SK-N-SH (cell line): ENCODE data around the gene MS4A15. TPM values are rescaled to one million over a fixed set of nuclear protein-coding genes. Genes with fewer than 3 reads are reported as not detected.
A peak's percentile ranks its signal among the peaks of the same experiment; 100 is the strongest.

ENCODE experiments used
- CTCF ChIA-PET: fragments of 300-600, 350-600 bp; formaldehyde crosslinking; extraction: SDS; loops from one replicate; lab custom pipeline; 2021; lab: Yijun Ruan, JAX
- POLR2A ChIA-PET: fragments of 350-600 bp; sonication (Branson Sonifier 250); formaldehyde crosslinking; extraction: SDS; loops from one replicate; lab custom pipeline; 2020; ENCODE audit warnings: antibody characterized with exemption, inconsistent platforms; lab: Yijun Ruan, JAX
- DNase-seq: peaks from one replicate; pipeline ENCODE4 v3.0.0; 2012
- H2AFZ ChIP-seq: fragments of 200-600 bp; sonication (generic); 2 replicates; pipeline ENCODE4 v1.8.1; 2016; ENCODE audit warnings: antibody characterized with exemption, mild to moderate bottlenecking, low read depth
- H3F3A ChIP-seq: fragments of 200-600 bp; sonication (generic); replicated peaks from 2 replicates; pipeline ENCODE3; 2016; ENCODE audit warnings: antibody characterized with exemption, mild to moderate bottlenecking; ENCODE audit not compliant: insufficient read depth
- H3K27ac ChIP-seq, 2 experiments: fragments of 200-500 bp in 1 of 2; fragments of 200-600 bp in 1 of 2; sonication (Bioruptor generic) in 1 of 2; sonication (generic), shearing (Covaris generic) in 1 of 2; 2 replicates each; pipeline versions ENCODE4 v1.5.1 to v1.6.1; 2014 to 2016; ENCODE audit warnings: low read depth in 2 of 2, inconsistent platforms in 1 of 2, low read length in 1 of 2, mild to moderate bottlenecking in 1 of 2, mixed read lengths in 1 of 2
- H3K27me3 ChIP-seq: fragments of 200-600 bp; sonication (generic), shearing (Covaris generic); 2 replicates; pipeline ENCODE4 v1.6.1; 2016; ENCODE audit warnings: mixed run types; ENCODE audit not compliant: insufficient read depth
- H3K36me3 ChIP-seq, 2 experiments: fragments of 200-500 bp in 1 of 2; fragments of 200-600 bp in 1 of 2; sonication (Bioruptor generic) in 1 of 2; sonication (generic) in 1 of 2; replicated peaks in 1 of 2; 2 replicates each; pipeline versions ENCODE3 to v1.5.1; 2014 to 2016; ENCODE audit warnings: low read length in 1 of 2, mild to moderate bottlenecking in 1 of 2; ENCODE audit not compliant: insufficient read depth in 2 of 2, control insufficient read depth in 1 of 2
- H3K4me1 ChIP-seq, 2 experiments: fragments of 200-500 bp in 1 of 2; fragments of 200-600 bp in 1 of 2; sonication (Bioruptor generic) in 1 of 2; sonication (generic), shearing (Covaris generic) in 1 of 2; 2 replicates each; pipeline versions ENCODE4 v1.5.1 to v1.6.1; 2014 to 2016; ENCODE audit warnings: low read depth in 1 of 2, low read length in 1 of 2, mixed run types in 1 of 2; ENCODE audit not compliant: insufficient read depth in 2 of 2, control insufficient read depth in 1 of 2
- H3K4me2 ChIP-seq: fragments of 200-600 bp; sonication (generic), shearing (Covaris generic); 2 replicates; pipeline ENCODE4 v1.6.1; 2017; ENCODE audit warnings: mixed run types
- H3K4me3 ChIP-seq, 2 experiments: fragments of 200-500 bp in 1 of 2; fragments of 200-600 bp in 1 of 2; sonication (Bioruptor generic) in 1 of 2; sonication (generic), shearing (Covaris generic) in 1 of 2; 2 replicates each; pipeline versions ENCODE4 v1.5.1 to v1.8.1; 2014 to 2016; ENCODE audit warnings: low read depth in 2 of 2, inconsistent platforms in 1 of 2, low read length in 1 of 2, mild to moderate bottlenecking in 1 of 2, mixed read lengths in 1 of 2, moderate library complexity in 1 of 2
- H3K79me2 ChIP-seq: fragments of 200-600 bp; sonication (generic); 2 replicates; pipeline ENCODE4 v1.8.1; 2017; ENCODE audit warnings: mild to moderate bottlenecking; ENCODE audit not compliant: insufficient read depth
- H3K9ac ChIP-seq: fragments of 200-600 bp; sonication (generic); 2 replicates; pipeline ENCODE4 v1.6.1; 2017; ENCODE audit warnings: mixed run types
- H3K9me2 ChIP-seq: fragments of 200-600 bp; sonication (generic); 2 replicates; pipeline ENCODE4 v1.6.1; 2017; ENCODE audit warnings: mixed run types
- H3K9me3 ChIP-seq: fragments of 200-600 bp; sonication (generic); 2 replicates; pipeline ENCODE4 v1.6.1; 2017; ENCODE audit warnings: mixed run types, mild to moderate bottlenecking, moderate library complexity
- H4K20me1 ChIP-seq: fragments of 200-600 bp; sonication (generic); 2 replicates; pipeline ENCODE4 v1.6.1; 2017; ENCODE audit warnings: mild to moderate bottlenecking, mixed run types; ENCODE audit not compliant: insufficient read depth
- MXI1 ChIP-seq: IDR thresholded peaks from 2 replicates; pipeline ENCODE4 v1.6.1; 2012; ENCODE audit warnings: mild to moderate bottlenecking, low read depth, low read length, improper control_type of control experiment
- NRF1 ChIP-seq: IDR thresholded peaks from 2 replicates; pipeline ENCODE4 v1.6.1; 2012; ENCODE audit warnings: low read depth, mild to moderate bottlenecking, low read length
- RAD21 ChIP-seq: IDR thresholded peaks from 2 replicates; pipeline ENCODE4 v1.6.1; 2012; ENCODE audit warnings: mild to moderate bottlenecking, low read length
- RXRA ChIP-seq: IDR thresholded peaks from 2 replicates; pipeline ENCODE4 v1.4.0; 2012; ENCODE audit warnings: low read depth, mild to moderate bottlenecking, borderline replicate concordance
- SMC3 ChIP-seq: IDR thresholded peaks from 2 replicates; pipeline ENCODE4 v1.6.1; 2012; ENCODE audit warnings: low read depth, low read length, improper control_type of control experiment
- WGBS: methylation state at CpG from one replicate; pipeline ENCODE4 v1.1.6; 2017; ENCODE audit warnings: low lambda C conversion rate; 5-methylcytosine and 5-hydroxymethylcytosine counted together
- polyA plus RNA-seq, 3 experiments: library from polyadenylated mRNA; depleted of rRNA; stranded (reverse); fragments of >200 nt; gene quantifications; 2 replicates each; pipeline ENCODE4 v1.2.3, GENCODE V29; 2012
- TF ChIP-seq, protein P1 (sequence below): fragments of 200-600 bp; sonication (generic); IDR thresholded peaks from 2 replicates; pipeline ENCODE4 v1.6.1; 2017; ENCODE audit warnings: antibody characterized with exemption, mild to moderate bottlenecking, moderate library complexity
- TF ChIP-seq, protein P2 (sequence below): fragments of 150-350 bp; IDR thresholded peaks from 2 replicates; pipeline ENCODE4 v1.6.1; 2017; ENCODE audit warnings: antibody characterized with exemption, low read length, low read depth, borderline replicate concordance

The MS4A15 gene
- not detected in 2 replicates for polyA plus RNA-seq (2012; rRNA removed)
- polyA plus RNA-seq (2012; cell fraction: cytosol; rRNA removed) = not detected in 2 replicates
- 0.04 TPM in 1 of 2 replicates, not detected in the other for polyA plus RNA-seq (2012; cell fraction: nucleus; rRNA removed)

DNA sequence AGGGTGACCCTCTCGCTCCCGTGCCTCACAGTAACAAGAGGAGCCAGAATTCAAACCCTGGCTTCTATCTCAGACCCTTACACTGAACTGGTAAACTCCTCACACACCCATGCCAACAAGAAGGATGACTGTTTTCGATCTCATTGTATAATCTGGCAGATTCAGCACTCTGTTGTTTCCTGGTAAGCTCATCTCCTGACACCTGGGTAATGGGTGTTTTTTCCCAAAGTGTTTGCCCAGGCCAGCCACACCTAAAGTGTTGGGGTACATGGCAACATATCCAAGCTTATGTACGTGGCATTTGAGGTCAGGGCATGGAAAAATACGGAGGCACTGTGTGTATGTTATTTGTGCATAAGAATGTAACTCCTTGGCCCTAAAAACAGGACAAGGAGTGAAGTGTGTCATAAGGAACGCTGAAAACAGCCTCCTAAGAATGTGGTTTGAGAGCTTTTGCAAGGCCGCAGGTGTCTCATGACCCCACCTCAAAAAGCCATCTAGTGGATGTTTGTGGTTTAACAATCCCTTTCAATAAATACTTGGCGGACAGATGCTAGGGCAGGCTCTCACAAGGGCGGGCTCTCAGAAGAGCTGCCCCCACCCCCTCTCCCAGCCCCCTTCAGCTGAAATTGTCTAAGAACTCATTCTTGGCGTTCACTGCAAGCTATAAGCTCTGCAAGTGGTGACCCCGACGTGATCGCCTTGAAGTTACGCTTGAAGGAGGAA, at the start of gene MS4A15:
TSS of gene MS4A15 (plus strand) at position 561 of the 726 bp plus-strand sequence. CDS start 6,867 bp downstream, outside the sequence.
- Histone ChIP-seq H3K9me3 (no peaks in the 10 kb centered on the region), H3K9me2 (no peaks in the 10 kb centered on the region), H3K36me3 (no peaks in the 10 kb centered on the region), H3K4me3 (no peak within 1 kb of the TSS), H3K4me1 (no peaks in the 10 kb centered on the region), H3K27ac (no peak within 1 kb of the TSS), H3K79me2 (no peaks in the 10 kb centered on the region), H2AFZ (no peak within 1 kb of the TSS), H3F3A (no peaks in the 10 kb centered on the region), H4K20me1 (no peaks in the 10 kb centered on the region), H3K9ac (no peak within 1 kb of the TSS), H3K4me2 (no peak within 1 kb of the TSS), H3K27me3 (peaks cover 75% of the 10 kb centered on the region)
- WGBS = 39% methylated on average over 14 of the region's 14 CpGs
- peak; percentile 57 for DNase-seq
- CTCF ChIA-PET = interaction anchor here (0.5 to 1.6 kb wide), 8 partner anchors 8 to 60 kb away, joined by 3 to 5 read pairs (median 4); no protein-coding TSS in a partner anchor
- POLR2A ChIA-PET = no interaction called here
- TF ChIP-seq, protein P1, sequence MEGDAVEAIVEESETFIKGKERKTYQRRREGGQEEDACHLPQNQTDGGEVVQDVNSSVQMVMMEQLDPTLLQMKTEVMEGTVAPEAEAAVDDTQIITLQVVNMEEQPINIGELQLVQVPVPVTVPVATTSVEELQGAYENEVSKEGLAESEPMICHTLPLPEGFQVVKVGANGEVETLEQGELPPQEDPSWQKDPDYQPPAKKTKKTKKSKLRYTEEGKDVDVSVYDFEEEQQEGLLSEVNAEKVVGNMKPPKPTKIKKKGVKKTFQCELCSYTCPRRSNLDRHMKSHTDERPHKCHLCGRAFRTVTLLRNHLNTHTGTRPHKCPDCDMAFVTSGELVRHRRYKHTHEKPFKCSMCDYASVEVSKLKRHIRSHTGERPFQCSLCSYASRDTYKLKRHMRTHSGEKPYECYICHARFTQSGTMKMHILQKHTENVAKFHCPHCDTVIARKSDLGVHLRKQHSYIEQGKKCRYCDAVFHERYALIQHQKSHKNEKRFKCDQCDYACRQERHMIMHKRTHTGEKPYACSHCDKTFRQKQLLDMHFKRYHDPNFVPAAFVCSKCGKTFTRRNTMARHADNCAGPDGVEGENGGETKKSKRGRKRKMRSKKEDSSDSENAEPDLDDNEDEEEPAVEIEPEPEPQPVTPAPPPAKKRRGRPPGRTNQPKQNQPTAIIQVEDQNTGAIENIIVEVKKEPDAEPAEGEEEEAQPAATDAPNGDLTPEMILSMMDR = peak; percentile 44
- peak; percentile 23; the same call in 1 of the 2 replicates for TF ChIP-seq RAD21
- TF ChIP-seq, protein P2, sequence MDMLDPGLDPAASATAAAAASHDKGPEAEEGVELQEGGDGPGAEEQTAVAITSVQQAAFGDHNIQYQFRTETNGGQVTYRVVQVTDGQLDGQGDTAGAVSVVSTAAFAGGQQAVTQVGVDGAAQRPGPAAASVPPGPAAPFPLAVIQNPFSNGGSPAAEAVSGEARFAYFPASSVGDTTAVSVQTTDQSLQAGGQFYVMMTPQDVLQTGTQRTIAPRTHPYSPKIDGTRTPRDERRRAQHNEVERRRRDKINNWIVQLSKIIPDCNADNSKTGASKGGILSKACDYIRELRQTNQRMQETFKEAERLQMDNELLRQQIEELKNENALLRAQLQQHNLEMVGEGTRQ = no peak
- TF ChIP-seq SMC3 = peak; percentile 18; the same call in 1 of the 2 replicates

- TF ChIP-seq NRF1 = no peak
- TF ChIP-seq RXRA = no peak
- no peak for TF ChIP-seq MXI1
- H3K4me2 ChIP-seq = no peak overlapping the region
- no peak overlapping the region for H3K9ac ChIP-seq
- CTCF ChIA-PET = no interaction called here
- H3K36me3 ChIP-seq = no peaks in the 10 kb centered on the region
- no peak overlapping the region for H3K27ac ChIP-seq
- no peak overlapping the region for H2AFZ ChIP-seq
- H3K27me3 ChIP-seq = no peaks in the 10 kb centered on the region; the same call in 1 of the 2 replicates
- WGBS = 0% methylated on average over 5 of the region's 5 CpGs
- H3K9me2 ChIP-seq = no peaks in the 10 kb centered on the region
- H3F3A ChIP-seq = no peaks in the 10 kb centered on the region
- no peak for DNase-seq
- no peaks in the 10 kb centered on the region for H3K4me1 ChIP-seq
- no peaks in the 10 kb centered on the region for H4K20me1 ChIP-seq
- H3K79me2 ChIP-seq = no peaks in the 10 kb centered on the region
- H3K4me3 ChIP-seq = no peak overlapping the region
- POLR2A ChIA-PET = no interaction called here
- no peaks in the 10 kb centered on the region for H3K9me3 ChIP-seq
Observed at GRCh38 chr11:60706931-60707330, 49.7 kb upstream of the MS4A15 start.
